Measurements from ENCODE around the gene GRK5.

- TF ChIP-seq POLR2A (IDR thresholded peaks at IDR 0.05), result no peak
- TF ChIP-seq EP300 (IDR thresholded peaks at IDR 0.05), result no peak
- TF ChIP-seq CTCF (IDR thresholded peaks at IDR 0.05), result no peak
Observed at GRCh38 chr10:119231654-119232053, 24.3 kb downstream of the GRK5 start.

All from tibial nerve (tissue), 4 donors.